ENCODE results near the gene TRIM54. TPM values are rescaled to one million over a fixed set of nuclear protein-coding genes. Genes with fewer than 3 reads are reported as not detected.
"Not testable (repeated sequence)": the region's sequence is repeated elsewhere in the genome, so short reads cannot be mapped to it uniquely, and the experiment has no call there.

Gene TRIM54
- total RNA-seq, 4 donors from 2014 or later: 0.21 to 2.7 (median 1.3) TPM

- TF ChIP-seq EP300 (IDR thresholded peaks at IDR 0.05) (no peak), CTCF (IDR thresholded peaks at IDR 0.05) (no peak), POLR2A (IDR thresholded peaks at IDR 0.05) (no peak)
- peaks cover 0 to 9% (median 5%) of the 10 kb centered on the region in 4 donors for H3K4me1 ChIP-seq
- no peak overlapping the region for H3K4me3 ChIP-seq
- H3K27ac ChIP-seq: no peak overlapping the region
- H3K9me3 ChIP-seq: no peaks in the 10 kb centered on the region
- no peaks in the 10 kb centered on the region for H3K27me3 ChIP-seq
- DNase-seq (ENCODE audit: low spot score in 2 of 2): no peak
- WGBS, 2 donors: 80 to 86% methylated on average over 12 of the region's 12 CpGs
- peaks cover 0 to 48% (median 0%) of the 10 kb centered on the region in 3 donors for H3K36me3 ChIP-seq
Observed at GRCh38 chr2:27316655-27317412, 34.6 kb downstream of the TRIM54 start.

GRCh38 chr2:27319839-27320238 lies 37.6 kb downstream of the TRIM54 start:
- peaks cover 0 to 31% (median 0%) of the 10 kb centered on the region in 3 donors for H3K36me3 ChIP-seq
- DNase-seq (ENCODE audit: low spot score in 2 of 2); H3K4me3 ChIP-seq; H3K9me3 ChIP-seq; H3K27me3 ChIP-seq; H3K27ac ChIP-seq: not testable (repeated sequence)
- peaks cover 0 to 28% (median 15%) of the 10 kb centered on the region in 4 donors for H3K4me1 ChIP-seq
- 91 to 95% methylated on average over 15 of the region's 15 CpGs for WGBS, 2 donors

GRCh38 chr2:27320958-27321543 lies 38.8 kb downstream of the TRIM54 start:
- TF ChIP-seq POLR2A (IDR thresholded peaks at IDR 0.05) (no peak), EP300 (IDR thresholded peaks at IDR 0.05) (peak in 1 of 2 donors; percentile 50), CTCF (IDR thresholded peaks at IDR 0.05) (peak in 1 of 5 experiments; percentile 21)
- no peak overlapping the region for H3K4me3 ChIP-seq
- WGBS, 2 donors: 64 to 65% methylated on average over 8 of the region's 8 CpGs
- peak; percentile 33 to 49 for DNase-seq (ENCODE audit: low spot score in 2 of 2)
- no peaks in the 10 kb centered on the region for H3K27me3 ChIP-seq
- no peak overlapping the region for H3K27ac ChIP-seq
- H3K36me3 ChIP-seq: peaks cover 0 to 22% (median 0%) of the 10 kb centered on the region in 3 donors
- no peaks in the 10 kb centered on the region for H3K9me3 ChIP-seq
- peaks cover 0 to 28% (median 15%) of the 10 kb centered on the region in 4 donors for H3K4me1 ChIP-seq

- TF ChIP-seq CTCF (IDR thresholded peaks at IDR 0.05) (no peak), EP300 (IDR thresholded peaks at IDR 0.05) (no peak), POLR2A (IDR thresholded peaks at IDR 0.05) (no peak)
- Histone ChIP-seq H3K4me3 (peak overlapping the region; percentile 59 to 85 (median 74)), H3K4me1 (peaks cover 0 to 28% (median 15%) of the 10 kb centered on the region in 4 donors), H3K36me3 (peaks cover 0 to 22% (median 0%) of the 10 kb centered on the region in 3 donors), H3K27ac (peak overlapping the region; percentile 88 to 97 (median 96)), H3K27me3 (no peaks in the 10 kb centered on the region), H3K9me3 (no peaks in the 10 kb centered on the region)
- DNase-seq (ENCODE audit: low spot score in 2 of 2): no peak
- 3 to 8% methylated on average over 7 to 10 of the region's 10 CpGs for WGBS, 2 donors
Observed at GRCh38 chr2:27322301-27322765, 40.1 kb downstream of the TRIM54 start.

GRCh38 chr2:27322766-27323595 lies 40.8 kb downstream of the TRIM54 start, which contains the start of gene MPV17:
MPV17 (minus strand) TSS chr2:27323097; CDS start chr2:27322517, 580 bp downstream.
- peaks cover 0 to 23% (median 0%) of the 10 kb centered on the region in 3 donors for H3K36me3 ChIP-seq
- peak; percentile 42 to 87 for TF ChIP-seq POLR2A (IDR thresholded peaks at IDR 0.05)
- TF ChIP-seq CTCF (IDR thresholded peaks at IDR 0.05): peak in 1 of 5 experiments; percentile 21
- peak in 1 of 2 donors; percentile 95 for TF ChIP-seq EP300 (IDR thresholded peaks at IDR 0.05)
- H3K27ac ChIP-seq: peak within 1 kb of the TSS; percentile 88 to 97 (median 96)
- no peaks in the 10 kb centered on the region for H3K27me3 ChIP-seq
- peaks cover 0 to 28% (median 15%) of the 10 kb centered on the region in 4 donors for H3K4me1 ChIP-seq
- peak; percentile 77 to 87 for DNase-seq (ENCODE audit: low spot score in 2 of 2)
- H3K9me3 ChIP-seq: no peaks in the 10 kb centered on the region
- peak within 1 kb of the TSS; percentile 59 to 85 (median 74) for H3K4me3 ChIP-seq
- WGBS, 2 donors: 0% methylated on average over 25 to 38 of the region's 39 CpGs

Data from tibial nerve (tissue), 4 donors.